Fibroblast of lung (primary cell): ENCODE data around the gene LMOD2.

Experiments used
- CTCF ChIP-seq, 2 donors: IDR thresholded peaks in 1 of 2; conservative IDR thresholded peaks in 1 of 2; 1 replicate in 1 of 2; 2 replicates in 1 of 2; pipeline ENCODE4 v1.5.1; 2011 to 2012; ENCODE audit warnings: low read length in 2 of 2, control low read depth in 1 of 2, inconsistent platforms in 1 of 2, low read depth in 1 of 2, mild to moderate bottlenecking in 1 of 2
- EZH2 ChIP-seq: IDR thresholded peaks from 2 replicates; pipeline ENCODE4 v1.5.1; 2012; ENCODE audit warnings: low read length, control low read depth, mild to moderate bottlenecking; ENCODE audit errors: missing control alignments

- TF ChIP-seq CTCF (conservative IDR thresholded peaks at IDR 0.05 in 1 of 2, IDR thresholded peaks at IDR 0.05 in 1 of 2; ENCODE audit: low read depth in 1 of 2, low read length in 2 of 2) = no peak
- no peak for TF ChIP-seq EZH2
Measured at GRCh38 chr7:123687161-123687560, 31.5 kb downstream of the LMOD2 start.
